Measurements from ENCODE around the gene P2RX2. TPM values are rescaled to one million over a fixed set of nuclear protein-coding genes. Genes with fewer than 3 reads are reported as not detected.

Gene P2RX2
- total RNA-seq, 6 donors from 2014 or later: 0.27 to 4.4 (median 1.00) TPM; not detected in 2

GRCh38 chr12:132617135-132617701 is 1.4 kb upstream of the P2RX2 start:
- ATAC-seq (ENCODE audit: low FRiP score in 2 of 2) (no peak), DNase-seq (no peak)
- Histone ChIP-seq H3K36me3 (no peaks in the 10 kb centered on the region), H3K4me1 (peaks cover 5 to 25% (median 15%) of the 10 kb centered on the region in 4 donors), H3K27ac (no peak overlapping the region), H3K9me3 (peaks cover 5 to 19% (median 11%) of the 10 kb centered on the region in 4 donors), H3K27me3 (peaks cover 0 to 35% (median 16%) of the 10 kb centered on the region in 4 donors), H3K4me3 (no peak overlapping the region)
- TF ChIP-seq CTCF (IDR thresholded peaks at IDR 0.05) (no peak), POLR2AphosphoS5 (IDR thresholded peaks at IDR 0.05) (no peak), POLR2A (IDR thresholded peaks at IDR 0.05) (no peak), EP300 (IDR thresholded peaks at IDR 0.05) (no peak)
- WGBS, 2 donors: 92 to 94% methylated on average over 4 of the region's 4 CpGs

- Histone ChIP-seq H3K4me1 (peaks cover 9 to 34% (median 22%) of the 10 kb centered on the region in 4 donors), H3K27ac (no peak overlapping the region), H3K27me3 (peaks cover 0 to 35% (median 16%) of the 10 kb centered on the region in 4 donors), H3K4me3 (peak overlapping the region in 3 of 4 donors; percentile 29 to 39 (median 33)), H3K9me3 (peaks cover 5 to 19% (median 11%) of the 10 kb centered on the region in 4 donors), H3K36me3 (no peaks in the 10 kb centered on the region)
- WGBS, 2 donors: 10 to 11% methylated on average over 27 to 37 of the region's 51 CpGs
- DNase-seq: peak in 1 of 2 donors; percentile 83
- TF ChIP-seq POLR2AphosphoS5 (IDR thresholded peaks at IDR 0.05): no peak
- no peak for TF ChIP-seq POLR2A (IDR thresholded peaks at IDR 0.05)
- no peak for TF ChIP-seq EP300 (IDR thresholded peaks at IDR 0.05)
- TF ChIP-seq CTCF (IDR thresholded peaks at IDR 0.05): no peak
- no peak for ATAC-seq (ENCODE audit: low FRiP score in 2 of 2)
These were observed 524 bp upstream of the P2RX2 start for GRCh38 chr12:132617822-132618682.

- 10% methylated on average over 4 of the region's 28 CpGs; no CpG with 5 or more reads in 1 of the 2 donors for WGBS, 2 donors
- Histone ChIP-seq H3K27me3 (peaks cover 0 to 35% (median 16%) of the 10 kb centered on the region in 4 donors), H3K27ac (no peak overlapping the region), H3K4me3 (peak overlapping the region in 1 of 4 donors; percentile 33), H3K9me3 (peaks cover 5 to 19% (median 11%) of the 10 kb centered on the region in 4 donors), H3K36me3 (peaks cover 0 to 5% (median 2%) of the 10 kb centered on the region in 4 donors), H3K4me1 (peaks cover 9 to 37% (median 23%) of the 10 kb centered on the region in 4 donors)
- DNase-seq (no peak), ATAC-seq (ENCODE audit: low FRiP score in 2 of 2) (no peak)
- TF ChIP-seq EP300 (IDR thresholded peaks at IDR 0.05) (no peak), POLR2A (IDR thresholded peaks at IDR 0.05) (no peak), CTCF (IDR thresholded peaks at IDR 0.05) (no peak), POLR2AphosphoS5 (IDR thresholded peaks at IDR 0.05) (no peak)
These were observed 452 bp downstream of the P2RX2 start for GRCh38 chr12:132619071-132619385.

- peak in 1 of 2 donors; percentile 75 for DNase-seq
- TF ChIP-seq EP300 (IDR thresholded peaks at IDR 0.05) (no peak), CTCF (IDR thresholded peaks at IDR 0.05) (no peak), POLR2A (IDR thresholded peaks at IDR 0.05) (no peak), POLR2AphosphoS5 (IDR thresholded peaks at IDR 0.05) (no peak)
- 30 to 70% methylated on average over 3 to 22 of the region's 53 CpGs for WGBS, 2 donors
- H3K27ac ChIP-seq: no peak overlapping the region
- H3K27me3 ChIP-seq: peaks cover 0 to 35% (median 16%) of the 10 kb centered on the region in 4 donors
- peaks cover 5 to 19% (median 11%) of the 10 kb centered on the region in 4 donors for H3K9me3 ChIP-seq
- H3K4me3 ChIP-seq: peak overlapping the region in 1 of 4 donors; percentile 33
- ATAC-seq (ENCODE audit: low FRiP score in 2 of 2): no peak
- peaks cover 9 to 37% (median 22%) of the 10 kb centered on the region in 4 donors for H3K4me1 ChIP-seq
- peaks cover 0 to 10% (median 7%) of the 10 kb centered on the region in 4 donors for H3K36me3 ChIP-seq
These were observed 973 bp downstream of the P2RX2 start for GRCh38 chr12:132619386-132620112.

Measured in upper lobe of left lung (tissue), 6 donors.